H54 (cell line): Measurements from ENCODE around the gene PRKCA.
A peak's percentile ranks its signal among the peaks of the same experiment; 100 is the strongest.

ENCODE experiments used
- DNase-seq: peaks from one replicate; pipeline ENCODE4 v3.0.0; 2011; ENCODE audit warnings: low spot score, mixed read lengths; ENCODE audit not compliant: insufficient read length
- FAIRE-seq: peaks from 3 replicates; lab custom pipeline; 2011; peaks lifted over from hg19 to GRCh38; lab: Jason Lieb, UNC
- POLR2A ChIP-seq: IDR thresholded peaks from 2 replicates; pipeline ENCODE4 v1.6.1; 2011; ENCODE audit warnings: low read depth, mild to moderate bottlenecking, low read length

PRKCA gene

DNA sequence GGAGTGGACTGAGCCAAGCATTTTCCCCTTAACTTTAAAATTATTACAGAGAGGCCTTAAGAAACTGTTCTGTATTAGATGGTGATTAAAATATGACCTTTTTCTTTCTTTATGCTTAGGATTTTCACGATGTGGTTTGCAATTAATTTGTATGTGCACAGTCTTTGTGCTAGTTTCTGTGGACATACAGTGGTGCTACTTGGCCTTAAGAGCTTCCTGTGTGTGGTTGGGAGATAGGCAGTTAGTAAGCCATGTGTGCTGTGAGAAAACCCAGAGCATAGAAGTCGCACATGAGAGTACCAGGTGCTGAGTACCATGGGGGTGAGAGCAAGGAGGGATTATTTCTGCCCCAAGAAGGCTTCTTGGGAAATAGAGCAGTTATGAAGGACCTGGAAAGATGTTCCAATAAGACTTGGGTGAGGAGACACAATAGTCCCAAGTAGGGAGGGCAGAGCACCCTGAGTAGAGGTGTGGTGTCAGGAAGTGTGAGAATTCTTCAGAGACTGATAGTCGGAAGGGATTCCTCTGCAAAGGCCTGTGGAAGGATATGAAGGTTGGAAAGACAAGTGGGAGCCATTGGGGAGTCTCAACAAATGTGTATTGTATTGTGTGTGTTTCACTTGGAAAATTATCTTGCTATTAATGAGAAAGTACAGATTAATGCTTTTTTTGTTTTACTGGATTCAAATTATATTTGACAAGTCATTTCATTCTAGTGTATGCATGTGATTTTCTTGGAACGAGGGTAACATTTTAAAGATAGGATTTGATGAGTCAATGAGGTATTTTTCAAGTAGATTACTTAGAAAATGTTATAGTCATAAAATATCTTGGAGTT is 239.9 kb downstream of the PRKCA start:
- no peak for DNase-seq
- no peak for FAIRE-seq
- no peak for TF ChIP-seq POLR2A

DNA sequence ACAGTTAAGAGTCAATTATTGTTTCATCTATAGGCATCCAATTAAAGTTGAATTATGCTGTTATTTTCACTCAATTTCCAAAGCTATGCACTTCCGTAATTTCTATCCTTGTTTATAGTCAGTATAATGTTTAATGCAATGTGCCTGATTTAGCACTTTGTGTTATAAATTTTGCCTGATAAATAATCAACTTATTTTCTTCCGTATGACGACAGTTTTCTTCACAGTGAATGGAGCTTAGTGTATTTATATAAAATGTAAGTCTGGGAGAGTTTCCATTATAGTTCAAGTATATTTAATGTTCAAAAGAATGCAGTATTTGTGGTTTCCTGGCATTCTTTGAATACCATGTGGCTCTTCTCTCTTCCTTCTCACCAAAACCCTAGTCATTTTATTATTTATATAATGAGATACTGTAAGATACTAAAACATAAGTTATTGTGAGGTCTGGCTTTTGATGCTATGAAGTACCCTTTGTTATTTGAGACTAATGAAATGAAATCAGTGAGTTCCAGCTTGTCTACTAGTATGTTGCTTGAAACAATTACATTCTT is 240.6 kb downstream of the PRKCA start:
- no peak for TF ChIP-seq POLR2A
- DNase-seq (peak; percentile 38), FAIRE-seq (no peak)

- FAIRE-seq (no peak), DNase-seq (no peak)
- no peak for TF ChIP-seq POLR2A
These were observed 241.1 kb downstream of the PRKCA start for GRCh38 chr17:66543526-66543925.

- TF ChIP-seq POLR2A: no peak
- DNase-seq (no peak), FAIRE-seq (no peak)
These were observed 243.5 kb downstream of the PRKCA start for GRCh38 chr17:66545918-66546317.

DNA sequence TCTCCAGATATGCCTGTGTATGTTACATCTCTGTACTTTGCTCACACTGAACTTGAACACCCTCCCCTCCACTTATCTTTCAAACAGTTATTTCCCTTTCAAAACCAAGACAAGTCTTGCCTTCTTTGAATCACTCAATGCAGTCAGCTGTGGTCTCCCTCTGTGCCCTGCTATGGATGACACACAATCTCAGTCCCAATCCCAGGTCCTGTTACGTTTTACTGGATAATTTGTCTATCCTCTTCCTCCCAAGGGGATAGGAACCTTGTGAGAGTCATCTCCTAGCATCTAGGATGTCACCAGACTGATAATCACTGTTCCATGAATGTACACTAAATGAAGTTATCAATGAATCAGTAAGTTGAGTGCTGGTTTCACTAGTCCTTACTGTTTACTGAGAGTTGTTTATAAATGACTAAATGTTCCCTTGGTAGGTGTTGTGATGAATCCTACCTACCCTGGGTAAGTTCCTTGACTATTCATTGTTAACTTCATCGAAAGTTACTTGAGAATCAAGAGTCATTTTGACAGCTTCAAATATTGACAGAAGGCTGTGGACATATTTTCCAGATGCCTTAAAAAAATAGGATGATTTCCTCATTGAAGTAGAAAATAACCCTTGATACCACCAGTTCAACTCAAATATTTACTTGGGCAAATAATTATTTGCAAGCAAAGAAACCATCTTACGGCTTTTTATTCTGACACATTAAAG is 244.9 kb downstream of the PRKCA start:
- DNase-seq: no peak
- no peak for FAIRE-seq
- TF ChIP-seq POLR2A: no peak

- DNase-seq (no peak), FAIRE-seq (peak; percentile 58)
These were observed 245.7 kb downstream of the PRKCA start for GRCh38 chr17:66548158-66548557.

GRCh38 chr17:66548659-66549310 is 246.4 kb downstream of the PRKCA start:
- FAIRE-seq: no peak
- no peak for TF ChIP-seq POLR2A
- no peak for DNase-seq

More at GRCh38 chr17:66548158-66548557, 245.7 kb downstream of the PRKCA start:
- no peak for TF ChIP-seq POLR2A

DNA sequence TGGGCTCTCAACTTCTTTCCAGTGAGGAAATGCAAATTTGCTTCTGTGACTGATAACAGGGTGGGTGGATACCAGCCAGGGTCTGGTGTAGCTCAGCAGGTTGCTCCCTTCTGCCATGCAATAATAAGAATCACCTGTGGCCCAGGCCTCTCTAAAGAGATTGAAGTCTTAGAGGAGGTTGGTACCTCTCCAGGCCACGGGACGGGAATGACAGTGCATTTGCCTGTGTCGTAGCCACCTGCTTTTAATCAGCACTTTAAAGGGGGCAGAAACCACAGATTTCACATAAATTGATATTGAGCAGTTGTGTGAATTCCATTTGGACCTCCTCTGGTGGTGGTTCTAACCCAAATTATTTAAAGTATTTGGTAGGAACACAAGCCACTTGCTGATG is 246.9 kb downstream of the PRKCA start:
- FAIRE-seq (no peak), DNase-seq (no peak)
- TF ChIP-seq POLR2A: no peak

GRCh38 chr17:66549731-66550207 is 247.4 kb downstream of the PRKCA start:
- TF ChIP-seq POLR2A: no peak
- peak; percentile 55 for DNase-seq
- no peak for FAIRE-seq

GRCh38 chr17:66551839-66552238 is 249.4 kb downstream of the PRKCA start:
- no peak for DNase-seq
- TF ChIP-seq POLR2A: no peak
- FAIRE-seq: no peak

GRCh38 chr17:66552371-66552770 is 250.0 kb downstream of the PRKCA start:
- no peak for FAIRE-seq

GRCh38 chr17:66555605-66556004 is 253.2 kb downstream of the PRKCA start:
- no peak for DNase-seq
- FAIRE-seq: no peak
- no peak for TF ChIP-seq POLR2A

More at GRCh38 chr17:66552371-66552770, 250.0 kb downstream of the PRKCA start:
- no peak for TF ChIP-seq POLR2A
- DNase-seq: no peak

DNA sequence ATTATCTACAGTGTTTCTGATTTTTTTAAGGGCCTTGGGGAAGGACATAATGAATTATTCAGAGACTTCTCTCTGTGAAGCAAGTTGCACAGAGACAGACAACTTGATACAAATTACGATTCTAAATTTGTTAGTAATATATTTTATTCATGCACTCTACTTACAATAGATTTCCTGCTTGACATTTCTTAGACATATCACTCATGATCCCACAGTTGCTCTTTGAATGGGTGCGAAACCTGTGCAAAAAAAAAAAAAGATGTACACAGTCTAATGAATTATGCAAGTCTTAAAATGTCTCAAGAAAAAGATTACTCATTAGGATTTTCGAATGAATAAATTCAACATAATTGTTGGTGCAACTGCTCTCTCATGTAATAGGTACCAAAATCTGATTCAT is 254.8 kb downstream of the PRKCA start:
- FAIRE-seq (no peak), DNase-seq (no peak)
- TF ChIP-seq POLR2A: no peak

DNA sequence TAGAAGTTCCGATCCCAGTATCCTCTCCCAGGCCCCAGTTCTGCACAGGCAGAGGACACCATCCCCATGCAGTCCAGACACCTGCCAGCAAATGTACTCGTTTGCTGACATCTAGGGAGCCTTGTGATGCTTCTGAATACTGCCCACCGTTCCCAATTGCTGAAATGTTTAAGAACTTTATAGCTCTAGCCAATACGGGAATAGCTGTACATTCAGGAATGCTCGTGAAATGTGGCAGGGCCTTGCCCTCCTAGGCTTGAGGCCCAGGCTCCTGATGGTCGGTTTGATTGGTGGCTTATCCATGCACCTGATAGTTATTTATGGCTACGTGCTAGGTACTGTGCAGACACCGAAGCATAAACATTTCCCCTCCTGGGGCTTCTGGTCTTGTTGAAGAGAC is 255.5 kb downstream of the PRKCA start:
- DNase-seq (no peak), FAIRE-seq (no peak)
- no peak for TF ChIP-seq POLR2A

GRCh38 chr17:66560691-66561090 is 258.3 kb downstream of the PRKCA start:
- no peak for FAIRE-seq
- no peak for TF ChIP-seq POLR2A
- no peak for DNase-seq
